Loucy (cell line): ENCODE results near the gene UVRAG.

Experiments
- H2AFZ ChIP-seq: fragments of 200-600 bp; sonication (generic); 2 replicates; pipeline ENCODE4 v1.6.0; 2016; ENCODE audit warnings: antibody characterized with exemption, mild to moderate bottlenecking, low read length, moderate library complexity
- H3F3A ChIP-seq: fragments of 200-600 bp; 2 replicates; pipeline ENCODE4 v1.6.0; 2016; ENCODE audit warnings: antibody characterized with exemption, low read depth, mild to moderate bottlenecking
- H3K27me3 ChIP-seq: fragments of 200-600 bp; sonication (generic); 2 replicates; pipeline ENCODE4 v1.6.1; 2014; ENCODE audit warnings: low read length, mild to moderate bottlenecking; ENCODE audit not compliant: insufficient read depth, poor library complexity, severe bottlenecking
- H3K36me3 ChIP-seq: fragments of 200-600 bp; sonication (generic); 2 replicates; pipeline ENCODE4 v1.6.1; 2016; ENCODE audit warnings: low read length; ENCODE audit not compliant: insufficient read depth
- H3K4me1 ChIP-seq: fragments of 200-600 bp; sonication (generic); 2 replicates; pipeline ENCODE4 v1.5.1; 2014; ENCODE audit warnings: low read length, mild to moderate bottlenecking; ENCODE audit not compliant: insufficient read depth, poor library complexity, severe bottlenecking
- H3K4me2 ChIP-seq: fragments of 200-600 bp; sonication (generic); 2 replicates; pipeline ENCODE4 v1.6.0; 2014; ENCODE audit warnings: antibody characterized with exemption, low read length, low read depth, mild to moderate bottlenecking; ENCODE audit not compliant: poor library complexity, severe bottlenecking
- H3K4me3 ChIP-seq: fragments of 200-600 bp; sonication (generic); 2 replicates; pipeline ENCODE4 v1.5.1; 2014; ENCODE audit warnings: low read length, mild to moderate bottlenecking, mixed read lengths; ENCODE audit not compliant: poor library complexity, severe bottlenecking
- H3K79me2 ChIP-seq: fragments of 200-600 bp; sonication (generic); 2 replicates; pipeline ENCODE4 v1.6.1; 2014; ENCODE audit warnings: low read length; ENCODE audit not compliant: insufficient read depth
- H3K9ac ChIP-seq: fragments of 200-600 bp; sonication (generic); 2 replicates; pipeline ENCODE4 v1.6.0; 2014; ENCODE audit warnings: mild to moderate bottlenecking, low read depth, low read length, moderate library complexity; ENCODE audit not compliant: poor library complexity, severe bottlenecking
- H3K9me2 ChIP-seq: fragments of 200-600 bp; sonication (generic); replicated peaks from 2 replicates; pipeline ENCODE4 v1.6.1; 2016; ENCODE audit warnings: low read depth, low read length, mixed read lengths
- H3K9me3 ChIP-seq: fragments of 200-600 bp; sonication (generic); 2 replicates; pipeline ENCODE4 v1.6.1; 2014; ENCODE audit warnings: mild to moderate bottlenecking, antibody characterized with exemption, low read length, low read depth; ENCODE audit not compliant: insufficient read depth
- H4K20me1 ChIP-seq: fragments of 200-600 bp; sonication (generic); 2 replicates; pipeline ENCODE4 v1.6.0; 2014; ENCODE audit warnings: antibody characterized with exemption, low read length, mild to moderate bottlenecking; ENCODE audit not compliant: insufficient read depth, poor library complexity, severe bottlenecking
- EZH2phosphoT487 ChIP-seq: fragments of 200-600 bp; IDR thresholded peaks from 2 replicates; pipeline ENCODE4 v1.6.1; 2018; ENCODE audit warnings: antibody characterized with exemption, mild to moderate bottlenecking, moderate library complexity, borderline replicate concordance
- TF ChIP-seq, protein P1 (sequence below): fragments of 200-600 bp; sonication (generic); conservative IDR thresholded peaks from 2 replicates; pipeline ENCODE4 v1.5.1; 2014; ENCODE audit warnings: mild to moderate bottlenecking, antibody characterized with exemption, low read length

Gene UVRAG

DNA sequence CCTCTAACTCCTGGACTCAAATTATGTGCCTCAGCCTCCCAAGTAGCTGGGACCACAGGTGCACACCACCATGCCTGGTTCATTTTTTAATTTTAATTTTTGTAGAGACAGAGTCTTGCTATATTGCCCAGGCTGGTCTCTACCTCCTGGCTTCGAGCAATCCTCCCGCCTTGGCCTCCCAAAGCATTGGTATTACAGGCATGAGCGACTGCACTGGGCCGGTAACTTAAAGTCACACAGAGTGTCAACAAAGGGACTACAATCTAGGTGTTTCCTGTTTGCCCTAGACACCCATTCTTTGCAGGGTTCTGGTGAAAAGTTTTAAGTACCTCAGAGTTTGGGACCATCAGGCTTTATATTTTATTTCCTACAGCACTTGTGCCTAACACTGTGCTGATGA lies 8.4 kb downstream of the UVRAG start:
- no peaks in the 10 kb centered on the region for H3K9me3 ChIP-seq
- H3K79me2 ChIP-seq = peaks cover 70% of the 10 kb centered on the region
- no peaks in the 10 kb centered on the region for H3K36me3 ChIP-seq
- no peaks in the 10 kb centered on the region for H3K9me2 ChIP-seq
- TF ChIP-seq EZH2phosphoT487 = no peak
- TF ChIP-seq, protein P1, sequence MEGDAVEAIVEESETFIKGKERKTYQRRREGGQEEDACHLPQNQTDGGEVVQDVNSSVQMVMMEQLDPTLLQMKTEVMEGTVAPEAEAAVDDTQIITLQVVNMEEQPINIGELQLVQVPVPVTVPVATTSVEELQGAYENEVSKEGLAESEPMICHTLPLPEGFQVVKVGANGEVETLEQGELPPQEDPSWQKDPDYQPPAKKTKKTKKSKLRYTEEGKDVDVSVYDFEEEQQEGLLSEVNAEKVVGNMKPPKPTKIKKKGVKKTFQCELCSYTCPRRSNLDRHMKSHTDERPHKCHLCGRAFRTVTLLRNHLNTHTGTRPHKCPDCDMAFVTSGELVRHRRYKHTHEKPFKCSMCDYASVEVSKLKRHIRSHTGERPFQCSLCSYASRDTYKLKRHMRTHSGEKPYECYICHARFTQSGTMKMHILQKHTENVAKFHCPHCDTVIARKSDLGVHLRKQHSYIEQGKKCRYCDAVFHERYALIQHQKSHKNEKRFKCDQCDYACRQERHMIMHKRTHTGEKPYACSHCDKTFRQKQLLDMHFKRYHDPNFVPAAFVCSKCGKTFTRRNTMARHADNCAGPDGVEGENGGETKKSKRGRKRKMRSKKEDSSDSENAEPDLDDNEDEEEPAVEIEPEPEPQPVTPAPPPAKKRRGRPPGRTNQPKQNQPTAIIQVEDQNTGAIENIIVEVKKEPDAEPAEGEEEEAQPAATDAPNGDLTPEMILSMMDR = no peak
- peaks cover 29% of the 10 kb centered on the region for H4K20me1 ChIP-seq
- H3K4me3 ChIP-seq = no peak overlapping the region
- H2AFZ ChIP-seq = no peak overlapping the region
- H3K4me1 ChIP-seq = peaks cover 17% of the 10 kb centered on the region
- no peak overlapping the region for H3K4me2 ChIP-seq
- no peak overlapping the region for H3K9ac ChIP-seq
- H3K27me3 ChIP-seq = no peaks in the 10 kb centered on the region
- no peaks in the 10 kb centered on the region for H3F3A ChIP-seq

DNA sequence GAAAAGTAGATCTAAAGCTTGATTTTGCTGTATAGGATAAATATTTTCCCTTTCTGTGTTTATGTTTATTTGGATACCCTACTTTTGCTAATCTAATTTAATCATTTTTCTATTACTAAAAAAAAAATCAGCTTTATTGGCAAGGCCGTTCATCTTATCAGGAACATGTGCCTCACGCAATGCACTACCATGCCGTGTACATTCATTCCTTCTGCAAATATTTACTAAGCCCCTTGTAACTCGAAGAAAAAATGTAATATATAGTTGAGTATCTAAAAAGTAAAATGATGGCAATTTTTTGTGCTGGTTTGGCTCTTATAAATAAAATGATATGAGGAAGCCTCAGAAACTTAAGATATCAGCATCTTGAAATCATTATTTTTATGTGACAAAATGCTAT lies 8.9 kb downstream of the UVRAG start:
- peaks cover 12% of the 10 kb centered on the region for H3K4me1 ChIP-seq
- no peaks in the 10 kb centered on the region for H3K9me2 ChIP-seq
- no peaks in the 10 kb centered on the region for H3K9me3 ChIP-seq
- no peak overlapping the region for H3K4me2 ChIP-seq
- H3K36me3 ChIP-seq = no peaks in the 10 kb centered on the region
- TF ChIP-seq, protein P1 = no peak
- no peak for TF ChIP-seq EZH2phosphoT487
- peaks cover 24% of the 10 kb centered on the region for H4K20me1 ChIP-seq
- H2AFZ ChIP-seq = no peak overlapping the region
- H3K9ac ChIP-seq = no peak overlapping the region
- no peak overlapping the region for H3K4me3 ChIP-seq
- H3F3A ChIP-seq = no peaks in the 10 kb centered on the region
- H3K79me2 ChIP-seq = peaks cover 67% of the 10 kb centered on the region
- H3K27me3 ChIP-seq = no peaks in the 10 kb centered on the region

DNA sequence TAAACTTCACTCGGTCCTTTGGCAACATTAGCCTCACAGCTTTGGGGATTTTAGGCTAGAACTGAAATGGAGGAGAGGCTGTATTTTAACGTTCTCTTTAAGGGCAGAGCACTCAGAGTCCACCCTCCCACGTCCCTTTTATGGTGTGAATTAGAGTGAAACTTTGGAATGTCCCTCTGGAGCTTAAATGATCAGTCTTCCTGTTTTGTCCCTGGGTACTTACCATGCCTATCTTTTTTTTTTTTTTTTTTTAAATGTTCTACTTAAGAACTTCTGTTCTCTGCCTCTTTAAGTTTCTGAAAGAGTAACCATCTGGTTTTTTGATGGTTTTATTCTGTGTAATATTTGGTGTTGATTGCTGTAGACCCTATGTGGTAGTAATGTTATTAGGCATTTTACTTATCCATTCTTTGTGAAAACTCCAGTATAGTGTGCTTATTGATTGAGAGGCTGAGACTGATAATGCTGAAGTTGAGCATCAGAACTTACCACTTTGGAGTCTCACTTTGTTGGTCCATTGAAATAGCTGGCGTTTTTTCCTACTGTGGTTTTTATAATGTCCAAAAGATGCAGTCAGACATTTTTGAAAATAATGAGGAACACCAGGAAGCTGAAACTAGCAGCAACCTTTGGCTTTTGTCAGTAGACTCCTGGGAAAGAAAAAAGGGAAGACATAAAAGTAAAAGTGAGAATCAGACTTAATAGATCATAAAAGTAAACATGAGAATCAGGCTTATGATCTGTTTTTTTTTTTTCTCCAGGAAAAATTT lies 11.6 kb downstream of the UVRAG start:
- no peaks in the 10 kb centered on the region for H3K27me3 ChIP-seq
- no peak overlapping the region for H3K4me3 ChIP-seq
- H3K4me1 ChIP-seq = peaks cover 10% of the 10 kb centered on the region
- no peaks in the 10 kb centered on the region for H3K9me2 ChIP-seq
- H3K9me3 ChIP-seq = no peaks in the 10 kb centered on the region
- H3K9ac ChIP-seq = no peak overlapping the region
- no peaks in the 10 kb centered on the region for H3K36me3 ChIP-seq
- peaks cover 13% of the 10 kb centered on the region for H4K20me1 ChIP-seq
- H3K79me2 ChIP-seq = peaks cover 66% of the 10 kb centered on the region
- H3K4me2 ChIP-seq = no peak overlapping the region
- no peak for TF ChIP-seq EZH2phosphoT487
- TF ChIP-seq, protein P1 = no peak
- no peaks in the 10 kb centered on the region for H3F3A ChIP-seq
- H2AFZ ChIP-seq = no peak overlapping the region
